Measurements from ENCODE around the gene GAPDH. TPM values are rescaled to one million over a fixed set of nuclear protein-coding genes. Genes with fewer than 3 reads are reported as not detected.

GAPDH gene
- total RNA-seq, 1 donor from 2014 or later = 3,866 TPM

DNA sequence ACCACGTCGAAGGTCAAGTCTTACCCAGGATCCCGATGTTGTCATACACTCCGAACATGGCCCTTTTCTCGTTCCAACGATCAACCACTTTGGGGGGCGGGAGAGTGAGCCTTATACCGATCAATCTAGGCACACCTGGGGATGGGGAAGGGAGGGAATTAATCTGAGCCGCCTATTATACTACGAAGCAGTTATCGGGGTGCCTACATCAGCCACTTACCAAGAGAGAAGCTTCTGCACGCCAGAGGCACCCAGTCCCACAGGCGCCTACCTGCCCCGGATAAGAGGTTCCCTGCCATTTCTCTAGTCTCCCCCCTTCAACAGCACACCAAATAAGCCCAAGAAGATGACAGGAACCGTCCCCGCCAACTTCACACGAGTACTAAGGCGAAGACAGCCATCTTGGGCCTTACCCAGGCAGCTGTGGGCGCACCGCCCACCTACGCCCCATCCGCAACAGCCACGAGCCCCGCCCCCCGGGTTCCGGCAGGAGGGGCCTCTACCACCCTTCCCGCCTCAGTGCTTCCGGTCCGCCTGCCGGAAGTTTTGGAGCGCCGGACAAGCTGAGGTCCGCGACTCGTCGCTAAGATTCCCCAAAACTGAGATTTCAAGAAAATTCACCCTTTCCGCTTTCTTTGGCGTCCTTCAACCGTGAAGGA is 41.4 kb upstream of the GAPDH start, which contains the start of gene MRPL51:
Gene MRPL51, minus strand, starts transcription at position 425 of the 659 bp plus-strand sequence. Its CDS starts 126 bp downstream, at position 299.
- peaks cover 33% of the 10 kb centered on the region for H3F3A ChIP-seq (ENCODE audit: low read depth)
- peaks cover 24% of the 10 kb centered on the region for H4K20me1 ChIP-seq (ENCODE audit: low read depth)
- H3K27ac Mint-ChIP-seq = peak within 1 kb of the TSS; percentile 93
- peak within 1 kb of the TSS; percentile 97 for H3K4me3 Mint-ChIP-seq
- H3K9ac ChIP-seq = peak within 1 kb of the TSS; percentile 68
- peak within 1 kb of the TSS; percentile 81 for H3K27ac ChIP-seq
- H3K27me3 Mint-ChIP-seq (ENCODE audit: insufficient read depth, low read depth) = peaks cover 2% of the 10 kb centered on the region
- peak within 1 kb of the TSS; percentile 55 for H2AFZ ChIP-seq (replicated peaks)
- H3K27me3 ChIP-seq = no peaks in the 10 kb centered on the region
- no peaks in the 10 kb centered on the region for H3K9me3 ChIP-seq (ENCODE audit: low read depth)
- no peak for TF ChIP-seq EZH2phosphoT487 (IDR thresholded peaks at IDR 0.05)
- peak; percentile 19 for TF ChIP-seq EZH2 (IDR thresholded peaks at IDR 0.05)
- peaks cover 14% of the 10 kb centered on the region for H3K36me3 Mint-ChIP-seq
- peaks cover 23% of the 10 kb centered on the region for H3K4me1 ChIP-seq
- H3K36me3 ChIP-seq = peaks cover 19% of the 10 kb centered on the region
- H3K4me2 ChIP-seq = peak within 1 kb of the TSS; percentile 74
- no peaks in the 10 kb centered on the region for H3K9me3 Mint-ChIP-seq
- H3K79me2 ChIP-seq (ENCODE audit: low read depth) = peaks cover 56% of the 10 kb centered on the region
- H3K4me1 Mint-ChIP-seq = peaks cover 28% of the 10 kb centered on the region
- H3K4me3 ChIP-seq = peak within 1 kb of the TSS; percentile 86
- peak; percentile 98 for DNase-seq (ENCODE audit: low spot score)

DNA sequence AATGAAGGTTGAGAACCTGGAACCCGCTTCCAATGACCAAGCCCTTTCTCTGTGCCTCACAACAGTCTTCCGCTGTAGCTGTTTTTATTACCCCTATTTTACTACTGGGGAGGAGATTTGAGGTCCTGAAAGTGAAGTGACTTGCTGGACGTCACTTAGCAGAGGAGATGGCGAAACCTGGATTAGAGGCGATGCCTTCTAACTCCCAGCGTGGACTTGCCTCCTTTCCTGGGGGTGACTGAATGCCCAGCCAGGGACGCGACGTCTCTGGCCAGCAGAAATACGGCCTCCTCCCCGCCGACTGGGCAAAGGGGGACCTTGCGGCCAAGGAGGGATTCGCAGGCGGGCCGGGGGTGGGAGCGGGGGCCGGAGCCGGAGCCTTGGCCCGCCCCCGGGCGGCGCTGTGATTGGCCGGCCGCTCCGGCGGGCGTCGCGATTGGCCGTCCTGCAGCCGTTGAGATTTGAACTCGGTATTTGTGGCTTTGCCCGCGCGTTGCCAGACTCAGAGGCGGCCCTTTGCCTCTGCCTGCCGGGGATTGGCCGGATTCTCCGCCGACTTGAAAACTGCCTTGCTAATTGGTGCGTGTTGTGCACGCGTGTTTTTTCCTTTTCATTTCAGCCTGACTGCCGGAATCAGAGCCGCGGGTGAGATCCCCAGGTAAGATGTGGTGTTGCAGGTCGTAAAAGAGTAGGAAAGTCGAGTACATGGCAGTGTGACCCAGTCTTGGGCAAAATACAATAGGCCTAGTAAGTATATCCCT is 40.6 kb upstream of the GAPDH start, which contains the start of gene NCAPD2:
Gene NCAPD2, plus strand, starts transcription at position 606 of the 761 bp plus-strand sequence. CDS start 997 bp downstream, outside the sequence.
- peak within 1 kb of the TSS; percentile 81 for H3K27ac ChIP-seq
- Mint-ChIP-seq H3K27ac (peak within 1 kb of the TSS; percentile 93), H3K9me3 (no peaks in the 10 kb centered on the region), H3K27me3 (ENCODE audit: insufficient read depth, low read depth) (peaks cover under 1% of the 10 kb centered on the region), H3K4me1 (peaks cover 28% of the 10 kb centered on the region), H3K4me3 (peak within 1 kb of the TSS; percentile 97), H3K36me3 (peaks cover 17% of the 10 kb centered on the region)
- H3K36me3 ChIP-seq = peaks cover 22% of the 10 kb centered on the region
- DNase-seq (ENCODE audit: low spot score) = peak; percentile 97
- H3K4me1 ChIP-seq = peaks cover 23% of the 10 kb centered on the region
- peaks cover 33% of the 10 kb centered on the region for H3F3A ChIP-seq (ENCODE audit: low read depth)
- H3K27me3 ChIP-seq = no peaks in the 10 kb centered on the region
- peak within 1 kb of the TSS; percentile 55 for H2AFZ ChIP-seq (replicated peaks)
- peak within 1 kb of the TSS; percentile 68 for H3K9ac ChIP-seq
- TF ChIP-seq EZH2 (IDR thresholded peaks at IDR 0.05) = no peak
- TF ChIP-seq, protein P1, sequence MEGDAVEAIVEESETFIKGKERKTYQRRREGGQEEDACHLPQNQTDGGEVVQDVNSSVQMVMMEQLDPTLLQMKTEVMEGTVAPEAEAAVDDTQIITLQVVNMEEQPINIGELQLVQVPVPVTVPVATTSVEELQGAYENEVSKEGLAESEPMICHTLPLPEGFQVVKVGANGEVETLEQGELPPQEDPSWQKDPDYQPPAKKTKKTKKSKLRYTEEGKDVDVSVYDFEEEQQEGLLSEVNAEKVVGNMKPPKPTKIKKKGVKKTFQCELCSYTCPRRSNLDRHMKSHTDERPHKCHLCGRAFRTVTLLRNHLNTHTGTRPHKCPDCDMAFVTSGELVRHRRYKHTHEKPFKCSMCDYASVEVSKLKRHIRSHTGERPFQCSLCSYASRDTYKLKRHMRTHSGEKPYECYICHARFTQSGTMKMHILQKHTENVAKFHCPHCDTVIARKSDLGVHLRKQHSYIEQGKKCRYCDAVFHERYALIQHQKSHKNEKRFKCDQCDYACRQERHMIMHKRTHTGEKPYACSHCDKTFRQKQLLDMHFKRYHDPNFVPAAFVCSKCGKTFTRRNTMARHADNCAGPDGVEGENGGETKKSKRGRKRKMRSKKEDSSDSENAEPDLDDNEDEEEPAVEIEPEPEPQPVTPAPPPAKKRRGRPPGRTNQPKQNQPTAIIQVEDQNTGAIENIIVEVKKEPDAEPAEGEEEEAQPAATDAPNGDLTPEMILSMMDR (IDR thresholded peaks at IDR 0.05) = peak; percentile 29
- no peaks in the 10 kb centered on the region for H3K9me3 ChIP-seq (ENCODE audit: low read depth)
- peak within 1 kb of the TSS; percentile 74 for H3K4me2 ChIP-seq
- H3K4me3 ChIP-seq = peak within 1 kb of the TSS; percentile 86
- peaks cover 24% of the 10 kb centered on the region for H4K20me1 ChIP-seq (ENCODE audit: low read depth)
- peaks cover 63% of the 10 kb centered on the region for H3K79me2 ChIP-seq (ENCODE audit: low read depth)

DNA sequence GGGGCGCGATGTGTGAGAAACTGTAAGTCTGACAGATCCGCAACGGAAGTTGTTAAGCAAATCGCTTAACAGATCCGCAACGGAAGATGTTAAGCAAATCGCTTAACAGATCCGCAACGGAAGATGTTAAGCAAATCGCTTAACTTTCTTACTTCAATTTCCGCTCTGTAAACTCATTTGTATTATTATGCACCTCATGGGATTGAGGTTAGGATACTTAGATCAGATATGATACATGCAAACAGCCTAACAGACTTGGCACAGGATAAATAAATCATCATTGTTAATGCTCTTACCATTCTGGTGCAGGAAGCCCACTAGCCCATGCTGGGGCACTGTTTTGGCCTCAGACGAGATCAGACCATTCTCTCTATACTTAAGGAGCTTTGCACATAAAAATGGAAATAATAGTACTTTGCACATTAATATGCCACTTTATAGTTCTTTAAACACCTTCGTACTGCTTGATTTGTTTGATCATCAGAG is 40.0 kb upstream of the GAPDH start:
- H3K4me1 ChIP-seq = peaks cover 23% of the 10 kb centered on the region
- H3K36me3 ChIP-seq = peaks cover 22% of the 10 kb centered on the region
- H3K9ac ChIP-seq = peak overlapping the region; percentile 18
- TF ChIP-seq EZH2 (IDR thresholded peaks at IDR 0.05) (no peak), EZH2phosphoT487 (IDR thresholded peaks at IDR 0.05) (no peak)
- TF ChIP-seq, protein P1 (IDR thresholded peaks at IDR 0.05) = no peak
- peak overlapping the region; percentile 76 for H3K27ac ChIP-seq
- no peaks in the 10 kb centered on the region for H3K27me3 ChIP-seq
- peaks cover 32% of the 10 kb centered on the region for H3F3A ChIP-seq (ENCODE audit: low read depth)
- peaks cover 70% of the 10 kb centered on the region for H3K79me2 ChIP-seq (ENCODE audit: low read depth)
- Mint-ChIP-seq H3K27me3 (ENCODE audit: insufficient read depth, low read depth) (no peaks in the 10 kb centered on the region), H3K4me3 (peak overlapping the region; percentile 97), H3K9me3 (no peaks in the 10 kb centered on the region), H3K36me3 (peaks cover 19% of the 10 kb centered on the region), H3K4me1 (peaks cover 28% of the 10 kb centered on the region), H3K27ac (peak overlapping the region; percentile 89)
- H3K4me2 ChIP-seq = peak overlapping the region; percentile 74
- H3K4me3 ChIP-seq = peak overlapping the region; percentile 86
- DNase-seq (ENCODE audit: low spot score) = no peak
- H2AFZ ChIP-seq (replicated peaks) = peak overlapping the region; percentile 26
- H3K9me3 ChIP-seq (ENCODE audit: low read depth) = no peaks in the 10 kb centered on the region
- H4K20me1 ChIP-seq (ENCODE audit: low read depth) = peaks cover 24% of the 10 kb centered on the region
